Liver (tissue), 3 donors: ENCODE results near the gene HELZ2.

Experiments
- ATF3 ChIP-seq: IDR thresholded peaks from 2 replicates; pipeline ENCODE4 v1.6.1; 2016; ENCODE audit warnings: antibody characterized with exemption
- CTCF ChIP-seq: fragments of 150-350 bp; IDR thresholded peaks from 2 replicates; pipeline ENCODE4 v1.5.1; 2017; ENCODE audit warnings: improper control_type of control experiment, low read depth, low read length; ENCODE audit not compliant: missing input control
- HNF4G ChIP-seq: IDR thresholded peaks from 2 replicates; pipeline ENCODE4 v1.6.1; 2016; ENCODE audit warnings: antibody characterized with exemption
- MAX ChIP-seq: IDR thresholded peaks from 2 replicates; pipeline ENCODE4 v1.6.1; 2016; ENCODE audit warnings: antibody characterized with exemption
- REST ChIP-seq: IDR thresholded peaks from 2 replicates; pipeline ENCODE4 v1.6.1; 2016; ENCODE audit warnings: antibody characterized with exemption, mild to moderate bottlenecking
- SP1 ChIP-seq: IDR thresholded peaks from 2 replicates; pipeline ENCODE4 v1.6.1; 2018; ENCODE audit warnings: antibody characterized with exemption, mild to moderate bottlenecking
- TAF1 ChIP-seq: conservative IDR thresholded peaks from 2 replicates; pipeline ENCODE4 v1.6.1; 2016; ENCODE audit warnings: antibody characterized with exemption, mild to moderate bottlenecking
- ZBTB33 ChIP-seq: IDR thresholded peaks from 2 replicates; pipeline ENCODE4 v1.6.1; 2016; ENCODE audit warnings: antibody characterized with exemption
- donor health status: healthy.
- donor health status: healthy.

- no peak for TF ChIP-seq CTCF
- TF ChIP-seq MAX = no peak
- TF ChIP-seq ZBTB33 = no peak
- no peak for TF ChIP-seq SP1
- no peak for TF ChIP-seq REST
- no peak for TF ChIP-seq TAF1
- TF ChIP-seq ATF3 = no peak
- no peak for TF ChIP-seq HNF4G
Observed at GRCh38 chr20:63592661-63593060, 18.6 kb upstream of the HELZ2 start.
